HG03139 (cell line): ENCODE results near the gene CDYL2.

ENCODE experiments used
- ATAC-seq: cut with Tn5 transposase; IDR thresholded peaks from one replicate; pipeline ENCODE4 v1.9.1; 2021; ENCODE audit not compliant: unreplicated experiment

The CDYL2 gene

DNA sequence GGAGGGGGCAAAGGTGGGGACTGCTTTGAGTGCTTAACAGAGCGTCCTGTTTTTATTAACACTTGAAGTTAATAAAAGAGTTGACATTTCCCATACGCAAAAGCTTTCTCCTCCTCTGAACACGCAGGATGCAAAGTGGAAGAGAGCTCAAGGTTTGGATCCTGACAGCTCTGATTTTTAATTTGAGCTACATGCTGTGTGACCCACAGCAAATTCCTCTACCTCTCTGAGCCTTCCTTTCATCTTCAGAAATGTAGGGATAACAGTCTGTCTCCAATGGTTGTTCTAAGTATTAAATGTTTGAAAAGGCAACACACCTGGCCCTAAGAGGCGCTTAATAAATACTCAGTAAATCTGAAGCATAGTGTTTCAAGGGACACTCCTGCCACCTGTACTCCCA is 93.0 kb downstream of the CDYL2 start:
- ATAC-seq = no peak

DNA sequence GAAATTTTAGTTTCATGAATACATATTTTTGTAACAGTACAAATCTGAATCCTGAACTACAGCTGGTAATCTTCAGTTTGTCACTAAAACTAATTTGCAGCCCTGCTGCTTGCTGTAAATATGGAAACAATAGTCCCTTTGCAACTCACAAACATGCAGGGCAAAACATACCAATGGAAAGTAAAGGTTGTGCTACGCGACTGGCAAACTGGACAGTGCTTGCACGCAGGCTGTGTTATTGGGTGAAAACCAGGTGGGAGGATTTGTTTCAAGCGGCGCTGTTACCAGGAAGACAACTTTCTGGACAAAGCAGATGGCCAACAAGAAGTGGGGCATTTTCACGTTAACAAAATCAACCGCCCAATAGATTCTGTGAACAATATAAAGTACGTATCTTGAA is 93.5 kb downstream of the CDYL2 start:
- ATAC-seq = no peak

DNA sequence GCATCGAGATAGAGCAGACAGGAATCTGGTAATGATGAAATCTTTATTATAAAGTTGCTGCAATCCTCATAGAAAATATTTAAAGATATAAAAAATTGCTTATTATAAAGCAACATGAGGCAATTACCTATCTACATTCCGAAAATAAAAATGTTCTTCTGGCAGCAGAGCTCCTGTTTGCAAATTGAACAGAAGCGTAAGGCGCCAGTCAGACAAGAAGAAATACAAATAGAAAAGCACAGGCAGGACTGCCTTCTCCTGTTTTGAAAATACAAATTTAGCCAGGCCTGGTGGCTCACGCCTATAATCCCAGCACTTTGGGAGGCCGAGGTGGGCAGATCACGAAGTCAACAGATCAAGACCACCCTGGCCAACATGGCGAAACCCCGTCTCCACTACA is 95.6 kb downstream of the CDYL2 start:
- no peak for ATAC-seq

DNA sequence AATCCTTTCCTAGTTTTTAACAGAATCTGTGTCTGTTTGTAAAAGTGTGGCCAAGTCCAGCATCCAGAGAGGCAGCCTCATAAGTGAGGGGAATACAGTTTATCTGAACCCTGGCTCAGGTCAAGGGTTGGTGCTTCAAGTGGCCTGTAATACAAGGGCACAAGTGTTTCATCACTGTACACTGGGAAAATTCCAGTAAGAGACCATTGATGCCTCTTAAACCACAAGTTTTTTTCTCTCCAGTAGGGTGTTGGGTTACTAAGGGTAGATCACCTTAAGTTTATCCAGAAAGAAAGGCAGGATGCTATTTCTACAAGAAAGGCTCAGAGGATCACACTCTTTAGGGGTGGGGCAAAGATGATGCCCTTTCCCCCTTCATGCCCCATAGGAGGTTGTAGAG is 96.7 kb downstream of the CDYL2 start:
- ATAC-seq = no peak

DNA sequence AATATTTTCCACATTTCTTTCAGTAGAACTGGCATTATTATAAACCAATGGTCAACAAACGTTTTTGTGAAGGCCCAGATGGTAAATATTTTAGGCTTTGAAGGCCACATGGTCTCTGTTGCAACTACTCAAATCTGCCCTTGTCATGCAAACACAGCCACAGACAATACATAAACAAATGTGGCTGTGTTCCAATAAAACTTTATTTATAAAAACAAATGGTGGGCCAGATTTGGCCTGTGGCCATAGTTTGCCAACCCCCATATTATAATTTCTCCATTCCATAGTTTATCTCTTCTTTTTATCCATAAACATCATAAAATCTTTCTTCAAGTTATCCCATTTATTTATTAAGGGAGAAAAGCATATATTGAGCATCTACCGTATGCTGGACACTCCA is 98.8 kb downstream of the CDYL2 start:
- ATAC-seq = no peak

GRCh38 chr16:80704751-80705505 is 99.5 kb downstream of the CDYL2 start:
- ATAC-seq = no peak

GRCh38 chr16:80703131-80704071 is 101.0 kb downstream of the CDYL2 start:
- ATAC-seq = no peak

DNA sequence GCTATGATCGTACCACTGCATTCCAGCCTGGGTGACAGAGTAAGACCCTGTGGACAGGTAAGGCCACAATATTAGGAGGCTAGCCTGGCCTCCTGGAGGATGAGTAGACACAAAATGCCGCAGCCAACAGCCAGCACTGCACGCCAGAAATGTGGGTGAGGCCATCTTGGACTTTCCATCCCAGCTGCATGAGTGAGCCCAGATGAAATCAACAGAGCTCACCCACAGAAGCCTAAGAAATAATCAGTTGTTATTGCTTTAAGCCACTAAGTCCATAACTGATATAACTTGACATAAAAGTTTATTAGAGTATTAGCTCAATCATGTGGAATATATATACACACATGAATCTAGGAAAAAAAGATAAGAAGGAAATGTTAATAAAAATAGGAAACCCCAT is 101.7 kb downstream of the CDYL2 start:
- ATAC-seq = no peak

DNA sequence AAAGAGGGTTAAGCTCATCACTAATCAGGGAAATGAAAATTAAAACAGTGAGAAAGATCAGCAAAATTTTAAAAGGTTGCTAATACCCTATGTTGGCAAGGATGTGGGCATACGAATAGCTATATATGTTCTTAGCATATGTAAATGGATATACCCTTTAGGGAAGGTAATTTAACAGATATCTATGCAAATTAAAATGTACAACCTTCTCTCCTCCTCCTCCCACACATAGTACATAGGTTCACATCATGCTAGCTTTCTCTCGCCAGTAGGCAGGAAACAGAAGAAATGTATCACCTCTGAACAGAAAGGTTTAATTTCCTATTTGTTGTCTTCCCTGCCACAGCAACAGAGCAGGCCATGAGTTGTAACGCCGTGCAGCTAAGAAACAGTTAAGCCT is 103.8 kb downstream of the CDYL2 start:
- no peak for ATAC-seq

DNA sequence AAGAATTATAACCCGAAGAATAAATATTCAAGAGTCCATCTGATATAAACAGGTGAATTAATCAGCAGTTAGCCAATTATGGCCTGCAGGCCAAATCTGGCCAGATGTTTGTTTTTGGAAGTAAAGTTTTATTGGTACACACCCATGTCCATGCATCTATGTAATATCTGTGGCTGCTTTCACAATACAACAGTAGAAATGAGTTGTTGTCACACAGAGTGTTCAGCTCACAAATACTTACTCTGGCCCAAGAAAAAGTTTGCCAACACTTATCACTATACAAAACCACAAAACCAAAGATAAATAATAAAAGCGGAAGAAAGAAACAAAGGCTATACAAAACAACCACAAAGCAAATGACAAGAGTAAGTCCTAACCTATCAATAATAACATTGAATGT is 109.4 kb downstream of the CDYL2 start:
- ATAC-seq = no peak

GRCh38 chr16:80693553-80693952 is 110.8 kb downstream of the CDYL2 start:
- no peak for ATAC-seq

- no peak for ATAC-seq
Observed at GRCh38 chr16:80692270-80692669, 112.1 kb downstream of the CDYL2 start.

DNA sequence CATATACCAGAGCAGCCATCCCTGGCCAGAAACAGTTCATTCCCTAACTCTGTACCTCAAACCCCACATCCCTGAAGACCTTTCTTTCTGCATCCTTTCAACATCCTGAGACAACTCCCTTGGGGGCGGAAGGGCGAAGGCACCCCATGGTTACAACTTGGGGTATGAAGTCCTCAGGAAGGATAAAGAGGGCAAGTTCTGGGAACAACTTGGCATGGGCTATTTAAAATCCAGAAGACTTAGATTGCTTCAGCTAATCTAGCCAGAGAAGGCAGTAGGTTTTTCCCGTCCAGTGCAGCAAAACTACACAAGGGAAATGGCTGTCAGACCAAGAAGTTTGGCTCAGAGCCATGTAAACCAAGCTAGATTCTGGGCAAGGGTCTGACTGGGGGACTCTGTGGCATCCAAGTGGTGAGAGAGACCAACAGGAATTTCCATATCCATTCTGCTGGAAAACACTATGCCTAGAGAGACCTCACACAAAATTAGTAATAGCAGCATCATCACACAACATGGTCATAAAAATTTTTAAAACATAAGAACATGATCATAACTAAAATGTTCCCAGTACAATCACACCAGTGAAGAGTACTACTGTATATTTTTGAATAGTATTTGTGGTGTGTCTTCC is 113.2 kb downstream of the CDYL2 start:
- no peak for ATAC-seq

DNA sequence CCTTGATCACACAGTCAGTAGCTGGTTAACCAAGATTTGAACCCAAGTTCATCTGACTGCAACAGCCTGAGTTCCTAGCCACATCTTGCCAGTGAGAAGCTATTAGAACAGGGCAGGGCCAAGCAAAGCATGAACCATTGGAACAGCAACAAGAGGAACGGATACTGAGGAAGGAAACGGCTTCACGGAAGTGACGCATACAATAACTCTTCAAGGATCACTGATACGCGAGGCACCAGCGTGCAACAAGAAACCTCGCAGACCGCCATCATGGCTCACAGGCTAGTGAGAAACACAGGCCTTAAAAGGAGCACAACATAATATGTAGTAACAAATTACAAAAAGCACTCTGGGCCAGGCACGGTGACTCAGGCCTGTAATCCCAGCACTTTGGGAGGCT is 114.9 kb downstream of the CDYL2 start:
- no peak for ATAC-seq

GRCh38 chr16:80687606-80688005 is 116.8 kb downstream of the CDYL2 start:
- no peak for ATAC-seq

DNA sequence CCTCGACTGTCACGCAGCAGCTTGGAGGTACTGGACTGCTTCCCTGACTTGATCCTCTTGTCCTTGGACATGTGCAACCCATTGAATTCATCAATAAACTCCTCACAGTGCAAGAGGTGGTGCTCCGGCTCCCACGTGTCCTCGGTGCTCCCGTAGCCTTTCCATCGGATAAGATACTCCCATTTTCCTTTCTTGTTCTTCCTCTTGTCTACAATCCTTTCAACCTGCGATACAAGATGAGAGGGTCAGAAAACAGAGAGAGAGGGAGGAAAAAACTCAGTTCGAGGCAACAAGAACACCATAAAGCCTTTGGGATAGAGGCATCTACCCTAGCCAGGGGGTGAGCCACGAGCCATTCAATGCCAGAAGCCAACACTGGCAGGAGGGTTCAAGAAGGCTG is 119.5 kb downstream of the CDYL2 start:
- ATAC-seq = no peak

- ATAC-seq = no peak
Observed at GRCh38 chr16:80684136-80684765, 120.1 kb downstream of the CDYL2 start.

DNA sequence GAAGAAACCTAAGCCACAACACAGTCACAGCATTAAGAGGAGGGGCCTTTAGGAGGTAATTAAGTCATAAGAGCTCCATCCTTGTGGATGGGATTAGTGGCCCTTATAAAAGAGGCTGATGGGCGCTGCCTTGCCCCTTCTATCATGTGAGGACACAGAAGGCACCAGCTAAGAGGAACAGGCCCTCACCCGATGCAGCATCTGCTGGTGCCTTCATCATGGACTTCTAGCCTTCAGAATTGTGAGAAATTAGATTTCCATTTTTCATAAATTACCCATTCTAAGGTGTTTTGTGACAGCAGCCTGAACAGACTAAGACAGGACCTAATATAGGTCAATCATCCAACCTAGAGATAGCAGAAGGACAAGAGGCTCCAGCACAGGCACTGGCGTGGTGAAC is 120.8 kb downstream of the CDYL2 start:
- no peak for ATAC-seq

GRCh38 chr16:80682421-80683070 is 121.9 kb downstream of the CDYL2 start:
- no peak for ATAC-seq

GRCh38 chr16:80681436-80681835 is 123.0 kb downstream of the CDYL2 start:
- ATAC-seq = no peak

GRCh38 chr16:80680839-80681238 is 123.6 kb downstream of the CDYL2 start:
- ATAC-seq = no peak
